Measurements from ENCODE around the gene EPB42.

DNA sequence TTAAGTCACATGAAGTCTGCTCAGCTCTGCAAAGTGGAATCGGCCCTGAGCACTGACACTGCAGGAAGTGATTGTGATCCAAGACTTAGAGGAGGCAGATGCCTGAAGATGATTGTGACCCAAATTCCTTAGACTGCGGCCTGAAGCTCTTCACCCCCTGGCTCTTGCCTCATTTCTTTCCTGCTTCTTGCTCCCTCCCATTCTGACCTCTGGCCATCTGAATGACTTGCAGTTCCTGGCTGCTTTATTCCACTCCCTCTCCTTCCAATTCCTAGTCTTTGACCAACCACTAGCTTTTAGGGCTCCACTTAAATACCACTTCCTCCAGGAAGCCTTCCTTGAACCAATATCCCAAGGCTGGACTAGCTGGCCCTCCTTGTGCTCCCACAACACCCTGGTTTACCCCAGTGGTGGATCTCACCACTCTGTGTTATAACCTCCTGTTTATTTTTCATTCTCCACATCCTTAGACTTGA, 9.9 kb upstream of the EPB42 start:
- TF ChIP-seq CTCF (conservative IDR thresholded peaks at IDR 0.05; ENCODE audit: low read depth, low read length) (no peak), EZH2 (IDR thresholded peaks at IDR 0.05; ENCODE audit: borderline replicate concordance, low read depth, low read length, poor library complexity, severe bottlenecking) (no peak)
